COLO668 (cell line): Measurements from ENCODE around the gene TTLL12.

Source experiments
- DNase-seq: peaks from one replicate; lab custom pipeline; 2025; ENCODE audit not compliant: unreplicated experiment; lab: John Stamatoyannopoulos, UW

Gene TTLL12

GRCh38 chr22:43216738-43217137, 29.8 kb upstream of the TTLL12 start:
- DNase-seq: peak; percentile 79

GRCh38 chr22:43213962-43214361, 27.0 kb upstream of the TTLL12 start:
- DNase-seq: no peak

- DNase-seq: no peak
Observed at GRCh38 chr22:43213051-43213450, 26.1 kb upstream of the TTLL12 start.

- no peak for DNase-seq
Observed at GRCh38 chr22:43212434-43212952, 25.6 kb upstream of the TTLL12 start.

- no peak for DNase-seq
Observed at GRCh38 chr22:43211941-43212433, 25.1 kb upstream of the TTLL12 start.

- DNase-seq: no peak
Observed at GRCh38 chr22:43210631-43211515, 23.9 kb upstream of the TTLL12 start.

GRCh38 chr22:43209971-43210370, 23.0 kb upstream of the TTLL12 start:
- no peak for DNase-seq

GRCh38 chr22:43209523-43209890, 22.6 kb upstream of the TTLL12 start:
- DNase-seq: no peak

GRCh38 chr22:43208703-43209522, 22.0 kb upstream of the TTLL12 start:
- no peak for DNase-seq

- no peak for DNase-seq
Observed at GRCh38 chr22:43207849-43208702, 21.1 kb upstream of the TTLL12 start.

- DNase-seq: no peak
Observed at GRCh38 chr22:43207386-43207785, 20.5 kb upstream of the TTLL12 start.

- no peak for DNase-seq
Observed at GRCh38 chr22:43206509-43207161, 19.7 kb upstream of the TTLL12 start.

GRCh38 chr22:43205748-43206508, 19.0 kb upstream of the TTLL12 start:
- no peak for DNase-seq

- DNase-seq: no peak
Observed at GRCh38 chr22:43205261-43205691, 18.3 kb upstream of the TTLL12 start.

GRCh38 chr22:43203471-43203981, 16.6 kb upstream of the TTLL12 start:
- DNase-seq: no peak

GRCh38 chr22:43202756-43203410, 15.9 kb upstream of the TTLL12 start:
- DNase-seq: no peak

GRCh38 chr22:43202326-43202725, 15.4 kb upstream of the TTLL12 start:
- no peak for DNase-seq

GRCh38 chr22:43201486-43202219, 14.7 kb upstream of the TTLL12 start:
- DNase-seq: no peak
